ENCODE results near the gene LEFTY2. TPM values are rescaled to one million over a fixed set of nuclear protein-coding genes. Genes with fewer than 3 reads are reported as not detected.
A peak's percentile ranks its signal among the peaks of the same experiment; 100 is the strongest.
"Not testable (repeated sequence)": the region's sequence is repeated elsewhere in the genome, so short reads cannot be mapped to it uniquely, and the experiment has no call there.

LEFTY2 gene
- 0.49 TPM for polyA plus RNA-seq (2013, experiment 1 of 2; ENCODE audit: insufficient read length)
- 2.3 TPM for polyA plus RNA-seq (2013, experiment 2 of 2; ENCODE audit: insufficient read length)

GRCh38 chr1:225941187-225941941, at the start of gene LEFTY2:
LEFTY2 (minus strand) TSS chr1:225941220; CDS start chr1:225941140, 80 bp downstream.
- DNase-seq: no peak

DNA sequence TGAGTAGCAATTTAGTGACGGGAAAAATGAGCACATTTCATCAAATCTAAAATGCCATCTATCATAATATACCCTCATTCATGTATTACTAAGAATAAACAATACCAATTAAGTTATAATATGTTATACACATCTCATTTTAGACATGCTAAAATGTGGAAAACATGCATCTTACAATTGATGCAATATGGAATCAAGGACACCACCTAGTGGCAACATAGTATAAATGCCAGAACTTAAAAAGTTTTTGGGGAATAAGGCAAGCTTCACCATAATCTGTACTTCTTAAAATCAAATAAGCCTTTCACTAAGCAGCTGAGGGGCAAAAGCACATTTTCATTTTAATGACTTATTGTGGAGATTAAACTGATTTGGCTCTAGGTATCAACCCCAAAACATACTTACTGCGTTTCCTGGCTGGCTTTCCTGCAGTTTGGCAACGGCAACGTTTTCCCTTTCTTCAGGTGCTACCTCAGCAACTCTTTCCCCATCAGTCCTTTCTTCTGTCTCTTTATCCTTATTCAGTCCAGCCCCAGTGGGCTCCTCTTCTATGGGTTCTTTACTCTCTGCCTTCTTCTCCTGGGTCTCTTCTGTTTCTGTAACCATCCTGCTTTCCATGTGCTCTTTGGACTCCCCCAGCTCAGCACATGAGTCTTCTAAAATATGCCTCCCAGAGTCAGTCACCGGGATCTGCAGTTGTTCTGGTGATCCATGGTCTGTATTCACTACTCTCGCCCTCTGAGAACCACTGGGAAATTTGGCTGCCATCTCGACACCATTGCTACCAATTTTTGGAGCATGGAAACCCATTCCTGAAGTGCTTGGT, 46.7 kb upstream of the LEFTY2 start:
- peak; percentile 45 for DNase-seq

DNA sequence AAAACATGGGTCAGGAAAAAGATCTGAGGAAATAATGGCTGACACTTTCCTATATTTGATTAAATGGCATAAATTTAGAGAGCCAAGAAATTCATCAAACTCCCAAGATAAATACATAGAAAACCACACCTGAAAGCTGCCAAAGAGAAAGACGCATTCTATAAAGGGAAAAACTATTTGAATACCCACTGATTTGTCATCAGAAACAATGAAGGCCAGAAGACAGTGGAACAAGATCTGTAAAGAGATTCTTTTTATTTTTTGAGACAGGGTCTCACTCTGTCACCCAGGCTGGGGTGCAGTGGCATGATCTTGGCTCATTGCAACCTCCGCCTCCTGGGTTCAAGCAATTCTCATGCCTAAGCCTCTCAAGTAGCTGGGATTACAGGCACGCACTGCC, 40.7 kb upstream of the LEFTY2 start:
- DNase-seq: no peak

- no peak for DNase-seq
Observed at GRCh38 chr1:225980005-225980836, 39.2 kb upstream of the LEFTY2 start.

DNA sequence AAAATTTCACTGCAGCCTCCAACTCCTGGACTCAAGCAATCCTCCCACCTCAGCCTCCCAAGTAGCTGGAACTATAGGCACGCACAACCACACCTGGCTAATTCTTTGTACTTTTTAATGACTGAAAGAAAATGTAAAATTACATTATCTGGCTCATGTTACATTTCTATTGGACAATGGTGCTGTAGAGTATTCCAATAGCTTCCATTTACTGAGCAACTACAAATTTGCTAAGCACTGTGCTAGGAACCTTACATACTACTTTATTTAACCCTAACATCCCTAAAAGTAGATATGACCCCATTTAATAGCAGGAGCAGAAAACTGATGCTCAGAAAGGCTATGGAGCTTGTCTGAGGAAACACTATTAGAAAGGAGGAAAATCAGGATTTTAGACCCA, 38.4 kb upstream of the LEFTY2 start:
- DNase-seq: no peak

GRCh38 chr1:225977937-225978748, 37.1 kb upstream of the LEFTY2 start:
- no peak for DNase-seq

GRCh38 chr1:225975146-225975545, 34.1 kb upstream of the LEFTY2 start:
- not testable (repeated sequence) for DNase-seq

- no peak for DNase-seq
Observed at GRCh38 chr1:225974454-225974853, 33.4 kb upstream of the LEFTY2 start.

- DNase-seq: no peak
Observed at GRCh38 chr1:225973158-225973557, 32.1 kb upstream of the LEFTY2 start.

- no peak for DNase-seq
Observed at GRCh38 chr1:225972344-225973152, 31.5 kb upstream of the LEFTY2 start.

GRCh38 chr1:225970592-225971157, 29.7 kb upstream of the LEFTY2 start:
- DNase-seq: not testable (repeated sequence)

GRCh38 chr1:225969751-225970150, 28.7 kb upstream of the LEFTY2 start:
- not testable (repeated sequence) for DNase-seq

GRCh38 chr1:225965231-225965630, 24.2 kb upstream of the LEFTY2 start:
- no peak for DNase-seq

- peak; percentile 20 for DNase-seq
Observed at GRCh38 chr1:225963735-225964530, 22.9 kb upstream of the LEFTY2 start.

GRCh38 chr1:225962440-225962975, 21.5 kb upstream of the LEFTY2 start:
- DNase-seq: no peak

DNA sequence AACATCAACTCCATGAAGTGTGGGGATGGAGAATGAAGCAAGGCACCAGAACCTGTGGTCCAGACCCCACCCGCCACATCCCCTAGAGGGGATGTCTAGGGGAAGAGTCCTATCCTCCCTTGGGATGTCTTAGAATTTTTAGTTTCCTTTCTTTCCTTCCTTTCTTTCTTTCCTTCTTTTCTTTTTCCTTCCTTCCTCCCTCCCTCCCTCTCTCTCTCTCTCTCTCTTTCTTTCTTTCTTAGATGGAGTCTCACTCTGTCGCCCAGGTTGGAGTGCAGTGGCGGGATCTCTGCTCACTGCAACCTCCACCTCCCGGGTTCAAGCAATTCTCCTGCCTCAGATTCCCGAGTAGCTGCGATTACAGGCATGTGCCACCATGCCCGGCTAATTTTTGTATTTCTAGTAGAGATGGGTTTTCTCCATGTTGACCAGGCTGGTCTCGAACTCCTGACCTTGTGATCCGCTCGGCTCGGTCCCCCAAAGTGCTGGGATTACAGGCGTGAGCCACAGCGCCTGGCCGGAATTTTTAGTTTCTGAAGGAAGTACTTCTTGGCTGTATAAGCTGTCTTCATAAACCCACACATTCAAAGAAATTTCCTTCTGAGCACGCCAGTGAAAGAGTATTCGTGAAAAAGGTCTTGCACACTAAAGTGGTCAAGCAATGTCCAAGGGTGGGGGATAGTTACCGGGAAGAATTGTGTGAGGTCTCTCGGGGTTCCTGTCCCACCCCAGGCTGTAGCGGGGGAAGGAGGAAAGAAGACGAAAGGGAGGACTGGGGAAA, 20.8 kb upstream of the LEFTY2 start:
- no peak for DNase-seq

DNA sequence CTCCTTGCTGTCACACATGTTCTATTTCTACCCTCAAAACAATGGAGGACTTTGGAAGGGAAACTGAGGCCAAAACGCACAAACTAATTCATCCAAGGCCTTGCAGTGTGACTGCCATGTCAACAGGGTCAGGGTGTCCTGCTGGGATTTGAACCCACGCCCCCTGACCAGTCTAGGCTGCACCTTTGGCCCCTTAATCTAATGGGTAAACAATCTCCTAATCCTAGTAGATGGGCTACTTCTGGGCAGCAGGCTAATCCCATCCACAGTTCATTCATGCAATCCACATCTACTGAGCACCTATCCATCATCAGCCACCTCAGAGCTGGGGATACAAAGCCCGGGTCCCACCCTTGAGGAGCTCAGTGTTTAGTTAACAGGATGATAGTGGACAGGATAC, 17.0 kb upstream of the LEFTY2 start:
- no peak for DNase-seq

GRCh38 chr1:225954753-225955152, 13.7 kb upstream of the LEFTY2 start:
- DNase-seq: no peak

GRCh38 chr1:225953315-225953714, 12.3 kb upstream of the LEFTY2 start:
- DNase-seq: no peak
